Psoas muscle (tissue), 8 donors: ENCODE measurements around the gene KAT7. TPM values are rescaled to one million over a fixed set of nuclear protein-coding genes. Genes with fewer than 3 reads are reported as not detected.

ENCODE experiments used
- ATAC-seq, 4 donors: fragments of 200-7000 bp; cut with Tn5 transposase; one replicate each; pipeline ENCODE4 v1.9.1; 2020; ENCODE audit warnings: moderate library complexity in 3 of 4, mild to moderate bottlenecking in 2 of 4
- DNase-seq, 2 donors: peaks; one replicate each; pipeline ENCODE4 v3.0.0-alpha.2; 2020
- H3K27ac ChIP-seq: fragments of 200-600 bp; one replicate; pipeline ENCODE4 v1.8.0; 2022
- H3K27me3 ChIP-seq, 3 donors: fragments of 200-600 bp in 1 of 3; one replicate each; pipeline versions ENCODE4 v1.6.1 to v1.8.0; 2013 to 2022; ENCODE audit warnings: low read length in 2 of 3, mild to moderate bottlenecking in 2 of 3, moderate library complexity in 1 of 3; ENCODE audit not compliant: insufficient read depth in 3 of 3
- H3K36me3 ChIP-seq, 2 donors: fragments of 200-600 bp in 1 of 2; one replicate each; pipeline versions ENCODE4 v1.6.1 to v1.8.0; 2013 to 2022; ENCODE audit warnings: low read depth in 1 of 2, mild to moderate bottlenecking in 1 of 2, moderate library complexity in 1 of 2; ENCODE audit not compliant: insufficient read depth in 1 of 2
- H3K4me1 ChIP-seq: fragments of 200-600 bp; one replicate; pipeline ENCODE4 v1.8.0; 2022
- H3K4me3 ChIP-seq: fragments of 200-600 bp; one replicate; pipeline ENCODE4 v1.8.0; 2022; ENCODE audit warnings: mild to moderate bottlenecking
- H3K9me3 ChIP-seq: fragments of 200-600 bp; one replicate; pipeline ENCODE4 v1.8.0; 2022
- WGBS, 3 donors: extraction: QIAGEN DNeasy Blood & Tissue Kit; methylation state at CpG; one replicate each; pipeline versions ENCODE4 v1.1.6 to v1.1.7; 2013; 5-methylcytosine and 5-hydroxymethylcytosine counted together
- intact Hi-C, 2 donors: fragments of 100-400 bp; cut with DNase I; formaldehyde crosslinking; loops; one replicate each; pipeline versions ENCODE4 v1.11.0 to v1.14.2; 2022
- polyA plus RNA-seq, 3 donors: library from polyadenylated mRNA; stranded (reverse); fragments of 200-250 nt; gene quantifications; one replicate each; pipeline ENCODE4 v1.2.3, GENCODE V29; 2013
- total RNA-seq, 4 donors: library from RNA; stranded (reverse); fragmentation: NEBNext Ultra II Directional in 2 of 4; extraction: Animal tissue kit (Norgen Biotek cat#: 25700) in 2 of 4; gene quantifications; one replicate each; pipeline versions ENCODE4 v1.2.1 to v1.2.4, GENCODE V29; 2021 to 2023
- TF ChIP-seq, protein P1 (sequence below): fragments of 200-600 bp; IDR thresholded peaks from one replicate; pipeline ENCODE4 v1.8.0; 2022; ENCODE audit warnings: antibody characterized with exemption
- donor health status: healthy with polysubstance abuse.
- donor health status: DM: no; HTN: no; CAD: no; lungs with moderate emphysema.
- donor health status: Bipolar disorder and iron deficiency.
- donor health status: healthy.
- donor health status: DM: yes; HTN: yes; CAD: no.
- donor health status: DM: no; HTN: no; CAD: no.
- donor health status: DM: no; HTN: no; CAD: no.
- donor health status: DM: yes; HTN: yes; CAD: no.

Gene KAT7
- total and polyA plus RNA-seq, 7 donors, result 15.4 to 60.7 (median 34.1) TPM

DNA sequence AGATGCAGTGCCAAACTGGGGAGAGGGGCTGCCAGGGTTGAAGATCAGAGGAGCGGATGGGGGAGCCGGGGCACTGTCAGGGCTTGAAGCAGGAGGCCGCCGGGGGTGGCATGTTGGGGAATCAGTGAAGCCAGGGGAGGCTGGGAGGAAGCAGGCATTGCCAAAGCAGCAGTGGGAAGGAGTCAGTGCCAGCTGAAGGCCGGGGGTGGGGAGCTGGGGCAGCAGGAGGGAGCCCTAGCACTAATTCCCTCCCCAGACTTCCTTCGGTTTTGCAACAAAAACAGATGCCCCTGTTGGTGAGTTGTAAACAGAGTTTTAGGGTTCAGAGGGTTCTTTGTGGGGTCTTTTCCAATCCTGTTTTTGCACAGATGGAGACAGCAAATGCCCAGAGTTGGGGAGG is 70.3 kb downstream of the KAT7 start:
- TF ChIP-seq, protein P1, sequence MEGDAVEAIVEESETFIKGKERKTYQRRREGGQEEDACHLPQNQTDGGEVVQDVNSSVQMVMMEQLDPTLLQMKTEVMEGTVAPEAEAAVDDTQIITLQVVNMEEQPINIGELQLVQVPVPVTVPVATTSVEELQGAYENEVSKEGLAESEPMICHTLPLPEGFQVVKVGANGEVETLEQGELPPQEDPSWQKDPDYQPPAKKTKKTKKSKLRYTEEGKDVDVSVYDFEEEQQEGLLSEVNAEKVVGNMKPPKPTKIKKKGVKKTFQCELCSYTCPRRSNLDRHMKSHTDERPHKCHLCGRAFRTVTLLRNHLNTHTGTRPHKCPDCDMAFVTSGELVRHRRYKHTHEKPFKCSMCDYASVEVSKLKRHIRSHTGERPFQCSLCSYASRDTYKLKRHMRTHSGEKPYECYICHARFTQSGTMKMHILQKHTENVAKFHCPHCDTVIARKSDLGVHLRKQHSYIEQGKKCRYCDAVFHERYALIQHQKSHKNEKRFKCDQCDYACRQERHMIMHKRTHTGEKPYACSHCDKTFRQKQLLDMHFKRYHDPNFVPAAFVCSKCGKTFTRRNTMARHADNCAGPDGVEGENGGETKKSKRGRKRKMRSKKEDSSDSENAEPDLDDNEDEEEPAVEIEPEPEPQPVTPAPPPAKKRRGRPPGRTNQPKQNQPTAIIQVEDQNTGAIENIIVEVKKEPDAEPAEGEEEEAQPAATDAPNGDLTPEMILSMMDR, result no peak
- intact Hi-C loops, result no loop called here
- DNase-seq, result no peak
- Histone ChIP-seq H3K4me3 (no peak overlapping the region), H3K9me3 (no peaks in the 10 kb centered on the region), H3K27ac (no peak overlapping the region), H3K4me1 (peaks cover 8% of the 10 kb centered on the region), H3K36me3 (no peaks in the 10 kb centered on the region), H3K27me3 (no peaks in the 10 kb centered on the region)
- no peak for ATAC-seq
- 32 to 55% (median 40%) methylated on average over 6 of the region's 6 CpGs for WGBS, 3 donors

- intact Hi-C loops, result loop anchor here in 1 of 2 donors (2.0 kb wide), 1 partner anchor 137 kb away; no protein-coding TSS in a partner anchor
- TF ChIP-seq, protein P1, result no peak
- ATAC-seq (peak; percentile 48 to 81 (median 73)), DNase-seq (no peak)
- Histone ChIP-seq H3K4me1 (peaks cover 8% of the 10 kb centered on the region), H3K27ac (no peak overlapping the region), H3K27me3 (no peaks in the 10 kb centered on the region), H3K4me3 (no peak overlapping the region), H3K9me3 (no peaks in the 10 kb centered on the region), H3K36me3 (no peaks in the 10 kb centered on the region)
- 69 to 75% (median 70%) methylated on average over 20 of the region's 20 CpGs for WGBS, 3 donors
These were observed 71.8 kb downstream of the KAT7 start for GRCh38 chr17:49859991-49860953.

DNA sequence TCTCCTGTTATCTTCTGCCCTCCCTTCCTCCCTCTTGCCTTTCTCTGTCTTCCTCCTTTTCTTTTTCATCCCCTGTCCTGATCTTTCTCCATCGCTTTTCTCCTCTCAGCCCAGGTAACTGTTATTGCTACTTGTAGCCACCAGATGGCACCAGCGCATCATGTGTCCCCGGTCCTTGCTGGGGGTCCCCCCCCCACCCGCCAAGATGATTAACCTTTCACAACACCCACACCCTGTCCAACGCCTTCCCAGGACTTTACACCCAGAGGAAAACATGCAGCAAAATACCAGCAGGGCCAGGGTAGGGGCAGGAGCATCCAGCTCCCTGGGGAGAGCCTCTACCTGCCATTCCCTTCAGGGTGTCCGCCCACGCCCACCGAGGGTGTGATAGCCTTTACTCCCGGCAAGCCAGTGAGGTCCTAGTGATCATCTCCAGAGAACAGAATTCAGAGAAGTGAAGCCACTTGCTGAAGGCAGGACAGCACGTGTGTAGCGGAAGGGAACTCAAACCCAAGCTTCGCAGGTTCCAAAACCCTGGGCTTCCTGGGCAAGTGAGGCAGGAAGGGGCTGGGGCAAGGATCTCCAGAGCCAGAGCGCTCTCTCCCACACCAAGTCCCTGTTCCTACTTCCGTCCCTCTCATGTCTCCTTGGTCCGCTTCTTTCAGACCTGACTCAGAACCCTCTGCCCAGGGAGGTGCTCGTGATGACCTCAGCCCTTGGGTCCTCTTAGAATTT is 72.8 kb downstream of the KAT7 start:
- Histone ChIP-seq H3K4me1 (peaks cover 8% of the 10 kb centered on the region), H3K27ac (no peak overlapping the region), H3K27me3 (no peaks in the 10 kb centered on the region), H3K4me3 (no peak overlapping the region), H3K9me3 (no peaks in the 10 kb centered on the region), H3K36me3 (no peaks in the 10 kb centered on the region)
- ATAC-seq (peak; percentile 42 to 71 (median 58)), DNase-seq (peak in 1 of 2 donors; percentile 50)
- TF ChIP-seq, protein P1, result peak; percentile 82
- 41 to 42% (median 42%) methylated on average over 16 of the region's 16 CpGs for WGBS, 3 donors
- intact Hi-C loops, result loop anchor here (1.0 to 2.0 kb wide), 2 partner anchors 135 to 137 kb away; no protein-coding TSS in a partner anchor

GRCh38 chr17:49862781-49863331 is 74.4 kb downstream of the KAT7 start:
- TF ChIP-seq, protein P1, result no peak
- Histone ChIP-seq H3K9me3 (no peaks in the 10 kb centered on the region), H3K36me3 (no peaks in the 10 kb centered on the region), H3K4me1 (peaks cover 8% of the 10 kb centered on the region), H3K27ac (no peak overlapping the region), H3K27me3 (no peaks in the 10 kb centered on the region), H3K4me3 (no peak overlapping the region)
- no peak for DNase-seq
- no peak for ATAC-seq
- WGBS, 3 donors, result 44 to 49% (median 47%) methylated on average over 15 to 17 of the region's 17 CpGs
- intact Hi-C loops, result no loop called here
